Measurements from ENCODE around the gene BRIX1. TPM values are rescaled to one million over a fixed set of nuclear protein-coding genes. Genes with fewer than 3 reads are reported as not detected.
A peak's percentile ranks its signal among the peaks of the same experiment; 100 is the strongest.

BRIX1 gene
- total and polyA plus RNA-seq, 9 of the 15 experiments (the other 6 are each of a cell fraction or from before 2014, with no cell fraction given), result 115 to 193 (median 159) TPM

DNA sequence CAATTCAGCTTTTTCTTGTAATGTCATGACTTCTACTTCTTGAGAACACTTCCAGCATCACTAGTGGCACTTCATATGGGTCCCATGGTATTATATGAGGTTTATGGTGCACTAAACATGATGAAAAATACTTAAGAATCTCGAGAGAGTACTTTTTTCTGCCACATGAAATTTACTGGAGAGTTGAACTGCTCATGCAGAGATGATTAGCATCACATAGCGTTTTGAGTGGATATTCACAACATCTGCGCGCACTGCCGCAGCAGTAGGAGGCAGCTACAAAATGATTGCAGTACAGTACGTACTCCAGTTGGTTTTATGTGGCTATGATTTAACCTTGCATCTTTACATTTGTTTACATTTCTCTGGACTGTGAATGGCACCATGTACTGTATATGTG, 14.9 kb upstream of the BRIX1 start (continued):
- TF ChIP-seq, protein P1, sequence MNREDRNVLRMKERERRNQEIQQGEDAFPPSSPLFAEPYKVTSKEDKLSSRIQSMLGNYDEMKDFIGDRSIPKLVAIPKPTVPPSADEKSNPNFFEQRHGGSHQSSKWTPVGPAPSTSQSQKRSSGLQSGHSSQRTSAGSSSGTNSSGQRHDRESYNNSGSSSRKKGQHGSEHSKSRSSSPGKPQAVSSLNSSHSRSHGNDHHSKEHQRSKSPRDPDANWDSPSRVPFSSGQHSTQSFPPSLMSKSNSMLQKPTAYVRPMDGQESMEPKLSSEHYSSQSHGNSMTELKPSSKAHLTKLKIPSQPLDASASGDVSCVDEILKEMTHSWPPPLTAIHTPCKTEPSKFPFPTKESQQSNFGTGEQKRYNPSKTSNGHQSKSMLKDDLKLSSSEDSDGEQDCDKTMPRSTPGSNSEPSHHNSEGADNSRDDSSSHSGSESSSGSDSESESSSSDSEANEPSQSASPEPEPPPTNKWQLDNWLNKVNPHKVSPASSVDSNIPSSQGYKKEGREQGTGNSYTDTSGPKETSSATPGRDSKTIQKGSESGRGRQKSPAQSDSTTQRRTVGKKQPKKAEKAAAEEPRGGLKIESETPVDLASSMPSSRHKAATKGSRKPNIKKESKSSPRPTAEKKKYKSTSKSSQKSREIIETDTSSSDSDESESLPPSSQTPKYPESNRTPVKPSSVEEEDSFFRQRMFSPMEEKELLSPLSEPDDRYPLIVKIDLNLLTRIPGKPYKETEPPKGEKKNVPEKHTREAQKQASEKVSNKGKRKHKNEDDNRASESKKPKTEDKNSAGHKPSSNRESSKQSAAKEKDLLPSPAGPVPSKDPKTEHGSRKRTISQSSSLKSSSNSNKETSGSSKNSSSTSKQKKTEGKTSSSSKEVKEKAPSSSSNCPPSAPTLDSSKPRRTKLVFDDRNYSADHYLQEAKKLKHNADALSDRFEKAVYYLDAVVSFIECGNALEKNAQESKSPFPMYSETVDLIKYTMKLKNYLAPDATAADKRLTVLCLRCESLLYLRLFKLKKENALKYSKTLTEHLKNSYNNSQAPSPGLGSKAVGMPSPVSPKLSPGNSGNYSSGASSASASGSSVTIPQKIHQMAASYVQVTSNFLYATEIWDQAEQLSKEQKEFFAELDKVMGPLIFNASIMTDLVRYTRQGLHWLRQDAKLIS (CRISPR knock-in tag; IDR thresholded peaks at IDR 0.05), result no peak
- TF ChIP-seq TEAD2 (tag; IDR thresholded peaks at IDR 0.05) (no peak), ZNF583 (CRISPR knock-in tag; IDR thresholded peaks at IDR 0.05) (no peak), DIDO1 (tag; IDR thresholded peaks at IDR 0.05; ENCODE audit: low read depth) (no peak), MYNN (IDR thresholded peaks at IDR 0.05) (no peak), MYNN (CRISPR knock-in tag; IDR thresholded peaks at IDR 0.05) (no peak), ZNF165 (CRISPR knock-in tag; IDR thresholded peaks at IDR 0.05; ENCODE audit: borderline replicate concordance) (no peak)

DNA sequence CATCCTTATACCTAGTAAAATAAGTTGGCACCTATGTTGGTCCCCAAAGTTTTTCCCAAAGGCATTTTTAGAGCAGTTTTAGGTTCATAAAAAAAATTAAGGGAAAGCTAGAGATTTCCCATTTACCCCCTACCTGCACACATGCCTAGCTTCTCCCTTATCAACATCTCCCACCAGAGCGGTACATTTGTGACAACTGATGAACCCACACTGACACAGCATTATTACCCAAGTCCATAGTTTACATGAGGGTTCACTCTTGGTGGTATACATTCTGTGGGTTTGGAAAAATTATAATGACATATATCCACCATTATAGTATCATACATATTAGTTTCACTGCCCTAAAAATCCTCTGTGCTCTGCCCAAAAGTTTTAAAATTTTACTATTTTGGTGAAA, 12.3 kb upstream of the BRIX1 start:
- H3K27ac ChIP-seq (ENCODE audit: extremely low read depth, low read depth, low read length), result no peak overlapping the region
- no peaks in the 10 kb centered on the region for H3K79me2 ChIP-seq (ENCODE audit: control insufficient read depth, insufficient read depth, low read length)
- H2AFZ ChIP-seq (ENCODE audit: low read depth, low read length), result no peak overlapping the region
- ChIA-PET POLR2A (interaction anchor here (0.7 to 2.9 kb wide), 7 partner anchors 8 to 384 kb away, joined by 3 to 21 read pairs (median 3); partner anchors contain the start of genes BRIX1 and RAD1), CTCF (ENCODE audit: low intra/inter-chr PET ratio) (no interaction called here)
- H4K20me1 ChIP-seq (replicated peaks; ENCODE audit: control insufficient read depth, insufficient read depth, low read length), result no peaks in the 10 kb centered on the region
- H3K4me3 ChIP-seq, result no peak overlapping the region
- DNase-seq (ENCODE audit: extremely low read depth in 1 of 4, low spot score in 3 of 4) (peak in 1 of 4 experiments; percentile 44), FAIRE-seq (peak; percentile 71), ATAC-seq (peak; percentile 61)
- no peak overlapping the region for H3K4me2 ChIP-seq (ENCODE audit: insufficient read depth, low read length)
- H3K9ac ChIP-seq (ENCODE audit: insufficient read depth in 1 of 2, low read depth in 2 of 2, low read length in 2 of 2), result no peak overlapping the region
- H3K36me3 ChIP-seq (ENCODE audit: control insufficient read depth, insufficient read depth, low read length), result peaks cover 36% of the 10 kb centered on the region
- H3K9me1 ChIP-seq (ENCODE audit: control insufficient read depth, insufficient read depth, low read length), result no peaks in the 10 kb centered on the region
- in situ Hi-C loops (cut with MboI), result loop anchor here (25.0 kb wide), 1 partner anchor 1441 kb away; no protein-coding TSS in a partner anchor
- 12% methylated on average over 1 of the region's 1 CpG for WGBS (ENCODE audit: insufficient coverage, low coverage, missing lambda C conversion rate)
- H3K27me3 ChIP-seq (ENCODE audit: control insufficient read depth in 2 of 2, insufficient read depth in 2 of 2, low read length in 2 of 2), result no peaks in the 10 kb centered on the region
- BruUV-seq (replicated peaks), result no TSS peak
- intact Hi-C loops (cut with micrococcal nuclease), result no loop called here
- no peaks in the 10 kb centered on the region for H3K9me3 ChIP-seq (replicated peaks; ENCODE audit: control insufficient read depth, insufficient read depth, low read depth, low read length)
- peaks cover 5 to 6% of the 10 kb centered on the region in 2 experiments; a peak in 4 of 5 replicates for H3K4me1 ChIP-seq (replicated peaks in 1 of 2; ENCODE audit: control insufficient read depth in 2 of 2, insufficient read depth in 2 of 2, low read length in 2 of 2)
- TF ChIP-seq HIVEP1 (CRISPR knock-in tag; IDR thresholded peaks at IDR 0.05), result no peak
- TF ChIP-seq ZNF316 (IDR thresholded peaks at IDR 0.05), result peak; percentile 81
- TF ChIP-seq CBFA2T2 (conservative IDR thresholded peaks at IDR 0.05), result peak; percentile 22; the same call in 1 of the 2 replicates
- no peak for TF ChIP-seq RCOR1 (IDR thresholded peaks at IDR 0.05; ENCODE audit: borderline replicate concordance in 1 of 2, low read depth in 2 of 2, low read length in 2 of 2)
- TF ChIP-seq, protein P2, sequence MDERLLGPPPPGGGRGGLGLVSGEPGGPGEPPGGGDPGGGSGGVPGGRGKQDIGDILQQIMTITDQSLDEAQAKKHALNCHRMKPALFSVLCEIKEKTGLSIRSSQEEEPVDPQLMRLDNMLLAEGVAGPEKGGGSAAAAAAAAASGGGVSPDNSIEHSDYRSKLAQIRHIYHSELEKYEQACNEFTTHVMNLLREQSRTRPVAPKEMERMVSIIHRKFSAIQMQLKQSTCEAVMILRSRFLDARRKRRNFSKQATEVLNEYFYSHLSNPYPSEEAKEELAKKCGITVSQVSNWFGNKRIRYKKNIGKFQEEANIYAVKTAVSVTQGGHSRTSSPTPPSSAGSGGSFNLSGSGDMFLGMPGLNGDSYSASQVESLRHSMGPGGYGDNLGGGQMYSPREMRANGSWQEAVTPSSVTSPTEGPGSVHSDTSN (CRISPR knock-in tag; IDR thresholded peaks at IDR 0.05; ENCODE audit: low read depth), result no peak
- TF ChIP-seq, protein P2 (tag; conservative IDR thresholded peaks at IDR 0.05; ENCODE audit: low read depth), result 0 out of 2 replicates have a peak, but pooled peaks have one; percentile 12
- TF ChIP-seq CBFA2T3 (IDR thresholded peaks at IDR 0.05), result peak; percentile 63
- peak; percentile 68 for TF ChIP-seq DPF2 (IDR thresholded peaks at IDR 0.05)
- peak; percentile 42; the same call in 1 of the 2 replicates for TF ChIP-seq MAFF (IDR thresholded peaks at IDR 0.05; ENCODE audit: low read length)
- TF ChIP-seq ARID1B (IDR thresholded peaks at IDR 0.05), result peak; percentile 61
- peak; percentile 43; the same call in 1 of the 2 replicates for TF ChIP-seq SMARCA4 (IDR thresholded peaks at IDR 0.05)
- TF ChIP-seq NFE2 (IDR thresholded peaks at IDR 0.05; ENCODE audit: low read depth), result peak; percentile 77
- peak; percentile 57 for TF ChIP-seq MAFG (tag; conservative IDR thresholded peaks at IDR 0.05)

All from K562 (cell line).